Glomerular visceral epithelial cell (primary cell): ENCODE measurements around the gene LIN37.
"Not testable (repeated sequence)": the region's sequence is repeated elsewhere in the genome, so short reads cannot be mapped to it uniquely, and the experiment has no call there.

Experiments used
- DNase-seq: peaks from one replicate; pipeline ENCODE4 v3.0.0-alpha.2; 2016; ENCODE audit errors: extremely low spot score

Gene LIN37

DNA sequence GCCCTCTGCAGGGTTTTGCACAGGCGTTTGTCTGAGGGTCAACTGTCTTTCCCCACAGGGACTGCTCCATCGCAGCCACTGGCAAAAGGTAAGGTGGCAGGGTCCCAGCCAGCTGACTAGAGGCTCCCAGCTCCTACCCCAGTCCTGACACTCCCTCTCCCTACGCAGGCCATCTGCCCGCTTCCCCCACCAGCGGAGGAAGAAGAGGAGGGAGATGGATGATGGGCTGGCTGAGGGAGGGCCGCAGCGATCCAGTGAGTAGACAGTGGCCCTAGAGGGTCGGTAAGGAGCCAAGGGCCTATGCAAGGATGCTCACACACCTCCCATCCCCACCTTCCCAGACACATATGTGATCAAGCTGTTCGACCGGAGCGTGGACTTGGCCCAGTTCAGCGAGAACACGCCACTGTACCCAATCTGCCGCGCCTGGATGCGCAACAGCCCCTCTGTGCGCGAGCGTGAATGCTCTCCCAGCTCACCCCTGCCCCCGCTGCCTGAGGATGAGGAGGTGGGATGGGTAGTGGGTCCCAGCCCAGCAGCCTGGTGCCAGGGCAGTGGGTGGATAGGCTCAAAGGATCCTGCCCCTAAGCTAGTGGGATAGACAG is 4.5 kb downstream of the LIN37 start:
- DNase-seq: no peak

DNA sequence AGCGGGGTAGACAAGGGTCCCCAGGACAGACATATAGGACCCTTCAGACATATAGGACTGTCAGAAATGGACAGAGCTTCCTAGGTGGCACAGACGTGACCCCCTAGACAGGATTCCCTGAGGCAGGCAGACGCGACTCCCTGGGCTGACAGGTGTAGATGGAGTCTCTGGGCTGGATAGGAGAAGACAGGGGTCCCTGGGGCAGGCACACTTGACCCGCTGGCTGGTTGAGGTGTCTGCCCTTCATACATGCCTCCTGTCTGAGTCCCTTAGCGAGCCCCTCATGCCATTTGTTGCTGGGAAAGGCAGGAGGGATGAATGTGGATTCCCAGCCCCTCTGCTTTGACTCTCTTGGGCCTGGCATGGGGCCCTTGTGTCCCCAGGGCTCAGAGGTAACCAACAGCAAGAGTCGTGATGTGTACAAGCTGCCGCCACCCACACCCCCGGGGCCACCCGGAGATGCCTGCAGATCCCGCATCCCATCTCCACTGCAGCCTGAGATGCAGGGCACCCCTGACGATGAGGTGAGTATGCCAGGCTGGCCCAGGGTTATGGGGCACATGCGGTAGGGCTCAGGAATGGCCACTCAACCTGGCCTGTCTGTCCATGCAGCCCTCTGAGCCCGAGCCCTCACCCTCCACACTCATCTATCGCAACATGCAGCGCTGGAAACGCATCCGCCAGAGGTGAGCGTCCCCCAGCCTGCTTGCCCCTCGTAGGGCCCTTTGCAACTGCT is 5.4 kb downstream of the LIN37 start:
- no peak for DNase-seq

- no peak for DNase-seq
These were observed 6.2 kb downstream of the LIN37 start for GRCh38 chr19:35754370-35755130.

DNA sequence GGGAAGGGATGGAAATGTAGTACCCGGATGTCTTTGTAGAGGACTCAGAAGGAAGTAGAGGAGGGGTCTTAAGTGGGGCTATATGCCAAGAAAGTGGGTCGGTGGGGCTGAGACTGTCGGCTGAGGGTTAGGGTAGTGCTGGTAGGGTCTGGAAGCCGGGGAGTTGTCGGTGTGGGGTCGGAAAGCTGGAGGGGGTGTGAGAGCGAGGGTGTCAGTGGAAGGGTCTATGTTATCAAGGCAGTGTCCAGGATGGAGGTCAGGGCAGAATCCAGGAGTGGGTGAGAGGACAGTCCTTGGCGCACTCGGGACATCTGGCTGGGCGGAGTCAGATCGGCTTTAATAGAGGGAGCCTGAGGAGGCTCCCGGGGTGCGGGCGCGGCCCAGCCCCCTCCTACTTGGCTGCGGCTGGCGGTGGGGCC is 6.8 kb downstream of the LIN37 start:
- no peak for DNase-seq

GRCh38 chr19:35755550-35756376 is 7.4 kb downstream of the LIN37 start:
- DNase-seq: no peak

- no peak for DNase-seq
These were observed 8.2 kb downstream of the LIN37 start, which contains the start of gene HSPB6 for GRCh38 chr19:35756377-35757230. TSS of gene HSPB6 (minus strand) at chr19:35757029. CDS start at chr19:35757008, 21 bp downstream.

DNA sequence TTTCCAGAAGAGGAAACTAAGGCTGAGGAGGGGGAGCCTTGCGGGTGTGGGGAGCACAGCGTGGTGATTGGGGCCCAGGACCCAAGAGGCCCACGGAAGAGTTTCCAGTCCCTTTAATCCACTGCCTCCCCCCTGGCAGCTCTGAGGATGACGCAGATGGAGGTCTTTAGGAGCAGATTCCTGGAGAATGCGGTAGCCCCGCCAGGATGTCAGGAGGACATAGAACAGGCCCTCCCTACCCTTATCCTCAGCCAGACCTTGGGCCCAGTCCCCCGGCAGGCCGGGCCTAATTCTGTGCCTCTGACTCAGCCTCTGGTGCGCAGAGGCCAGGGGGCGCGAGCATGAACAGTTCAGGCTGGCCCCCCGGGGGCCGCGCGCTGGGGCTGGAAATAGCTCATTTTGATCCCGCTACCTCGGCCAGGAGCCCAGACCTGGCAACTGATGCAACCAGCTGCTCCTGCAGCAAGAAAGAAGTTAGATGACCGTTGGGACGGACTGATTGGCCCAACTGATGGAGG is 8.9 kb downstream of the LIN37 start:
- DNase-seq: peak; percentile 71

- DNase-seq: peak; percentile 99
These were observed 9.6 kb downstream of the LIN37 start, which contains the start of gene PROSER3 for GRCh38 chr19:35757749-35758608. TSS of gene PROSER3 (plus strand) at chr19:35758176. CDS start at chr19:35758216, 40 bp downstream.

GRCh38 chr19:35759697-35760096 is 11.3 kb downstream of the LIN37 start:
- DNase-seq: no peak

DNA sequence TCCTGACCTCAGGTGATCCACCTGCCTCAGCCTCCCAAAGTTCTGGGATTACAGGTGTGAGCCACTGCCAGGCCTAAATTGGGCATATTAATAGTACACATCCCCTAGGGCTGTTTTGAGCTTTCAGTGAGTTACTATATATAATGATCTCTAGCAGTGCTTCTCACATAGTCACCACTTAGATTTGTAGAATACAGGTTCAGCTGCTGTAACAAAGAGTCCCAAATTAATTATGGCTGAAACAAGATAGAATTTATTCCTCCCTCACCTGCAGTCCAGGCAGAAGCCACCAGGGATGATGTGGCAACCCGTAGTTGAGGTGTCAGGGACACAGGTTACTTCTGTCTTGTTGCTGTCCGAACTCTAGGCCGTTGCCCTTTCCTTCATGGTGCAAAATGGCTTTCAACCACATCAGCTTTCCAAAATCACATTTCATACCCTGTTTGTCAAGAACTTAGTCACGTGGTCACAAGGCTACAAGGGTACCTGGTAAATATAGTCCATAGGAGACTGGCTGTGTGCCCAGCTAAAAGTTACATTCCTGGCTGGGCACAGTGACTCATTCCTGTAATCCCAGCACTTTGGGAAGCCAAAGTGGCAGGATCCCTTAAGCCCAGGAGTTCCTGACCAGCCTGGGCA is 12.5 kb downstream of the LIN37 start:
- peak; percentile 35 for DNase-seq

DNA sequence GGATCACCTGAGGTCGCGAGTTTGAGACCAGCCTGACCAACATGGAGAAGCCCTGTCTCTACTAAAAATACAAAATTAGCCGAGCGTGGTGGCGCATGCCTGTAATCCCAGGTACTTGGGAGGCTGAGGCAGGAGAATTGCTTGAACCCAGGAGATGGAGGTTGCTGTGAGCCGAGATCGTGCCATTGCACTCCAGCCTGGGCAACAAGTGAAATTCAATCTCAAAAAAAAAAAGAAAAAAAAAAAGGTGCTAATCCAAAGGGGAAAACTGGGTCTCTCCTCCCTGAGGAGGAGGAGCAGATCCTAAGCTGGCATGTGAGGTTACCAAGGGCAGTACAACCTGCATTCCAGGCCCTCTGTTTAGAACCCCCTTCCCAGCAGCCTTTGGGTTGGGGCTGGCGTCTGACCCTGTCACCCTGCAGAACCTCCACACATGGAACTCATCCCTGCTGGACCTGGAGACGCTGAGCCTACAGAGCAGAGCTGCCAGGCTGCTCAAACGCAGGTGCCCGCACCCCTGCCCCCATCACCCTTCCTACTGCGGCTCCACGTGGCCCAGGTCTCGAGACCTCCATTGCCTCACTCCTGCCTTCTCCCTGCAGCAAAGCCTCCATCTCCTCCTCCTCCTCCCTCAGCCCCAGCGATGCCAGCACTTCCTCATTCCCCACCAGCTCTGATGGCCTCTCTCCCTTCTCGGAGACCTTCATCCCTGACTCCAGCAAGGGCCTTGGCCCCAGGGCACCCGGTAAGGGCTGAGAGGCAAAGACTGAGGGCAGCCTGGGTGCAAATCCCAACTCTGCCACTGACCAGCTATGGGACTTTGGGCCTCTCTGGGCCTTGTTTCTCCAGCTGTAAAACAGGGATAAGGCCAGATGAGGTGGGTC is 16.3 kb downstream of the LIN37 start:
- DNase-seq: no peak

DNA sequence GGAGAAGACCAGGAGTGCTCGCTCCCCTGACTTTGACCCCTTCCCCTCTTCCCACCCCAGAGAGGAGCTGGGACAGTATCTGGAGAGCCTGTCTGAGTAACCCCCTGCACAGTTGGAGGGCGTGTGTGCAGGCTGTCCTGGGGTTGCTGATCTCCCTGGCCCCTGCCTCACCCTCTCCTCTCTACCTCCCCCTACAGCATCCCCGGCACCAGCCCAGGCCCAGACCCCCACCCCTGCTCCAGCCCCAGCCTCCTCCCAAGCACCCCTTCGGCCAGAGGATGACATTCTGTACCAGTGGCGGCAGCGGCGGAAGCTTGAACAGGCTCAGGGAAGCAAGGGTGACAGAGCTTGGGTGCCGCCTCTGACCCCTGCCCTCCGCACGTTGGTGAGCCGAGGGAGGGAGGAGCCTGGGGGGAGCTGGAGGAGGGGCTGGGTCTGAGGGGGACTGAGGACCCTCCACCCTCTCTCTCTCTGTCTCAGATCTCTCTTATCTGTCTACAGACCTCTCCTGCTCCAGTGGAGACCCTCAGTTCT is 18.3 kb downstream of the LIN37 start:
- DNase-seq: no peak

- DNase-seq: peak; percentile 70
These were observed 19.1 kb downstream of the LIN37 start for GRCh38 chr19:35767288-35768081.

DNA sequence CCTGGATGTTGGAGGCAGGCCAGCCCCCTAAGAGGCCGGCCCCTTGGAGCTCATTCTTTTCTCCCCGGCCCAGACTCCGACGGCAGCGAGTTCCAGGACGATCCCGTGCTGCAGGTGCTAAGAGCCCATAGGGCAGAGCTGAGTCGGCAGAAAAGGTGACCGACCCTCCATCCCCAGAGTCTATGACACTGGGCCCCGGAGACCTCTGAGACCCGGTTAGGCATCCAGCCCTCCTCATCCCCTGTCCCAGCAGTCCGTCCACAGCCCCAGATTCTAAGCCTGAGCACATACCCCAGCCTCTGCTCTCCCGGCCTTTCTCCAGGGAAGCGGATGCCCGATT is 19.7 kb downstream of the LIN37 start:
- no peak for DNase-seq

DNA sequence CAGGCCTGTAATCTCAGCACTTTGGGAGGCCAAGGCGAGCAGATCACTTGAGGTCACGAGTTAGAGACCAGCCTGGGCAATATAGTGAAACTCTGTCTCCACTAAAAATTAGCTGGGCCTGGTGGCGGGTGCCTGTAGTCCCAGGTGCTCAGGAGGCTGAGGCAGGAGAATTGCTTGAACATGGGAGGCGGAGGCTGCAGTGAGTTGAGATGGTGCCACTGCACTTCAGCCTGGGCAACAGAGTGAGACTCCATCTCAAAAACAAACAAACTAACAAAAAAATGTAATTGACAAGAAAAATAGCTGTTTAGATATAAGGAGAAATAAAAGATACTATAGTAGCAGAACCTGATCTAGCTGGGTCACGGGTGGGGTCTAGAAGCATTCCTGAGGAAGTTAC is 24.0 kb downstream of the LIN37 start:
- not testable (repeated sequence) for DNase-seq

- DNase-seq: peak; percentile 75
These were observed 24.8 kb downstream of the LIN37 start for GRCh38 chr19:35773020-35773806.
